NK-92 treated with Interleukin-12 subunit alpha and Interleukin-12 subunit beta, amount 100 ng/mL, for 24 hours (cell line): ENCODE results near the gene KRT80.

Source experiments
- DNase-seq: peaks from one replicate; lab custom pipeline; 2025; lab: John Stamatoyannopoulos, UW

The KRT80 gene

GRCh38 chr12:52198454-52199215, 6.8 kb upstream of the KRT80 start:
- DNase-seq = no peak

DNA sequence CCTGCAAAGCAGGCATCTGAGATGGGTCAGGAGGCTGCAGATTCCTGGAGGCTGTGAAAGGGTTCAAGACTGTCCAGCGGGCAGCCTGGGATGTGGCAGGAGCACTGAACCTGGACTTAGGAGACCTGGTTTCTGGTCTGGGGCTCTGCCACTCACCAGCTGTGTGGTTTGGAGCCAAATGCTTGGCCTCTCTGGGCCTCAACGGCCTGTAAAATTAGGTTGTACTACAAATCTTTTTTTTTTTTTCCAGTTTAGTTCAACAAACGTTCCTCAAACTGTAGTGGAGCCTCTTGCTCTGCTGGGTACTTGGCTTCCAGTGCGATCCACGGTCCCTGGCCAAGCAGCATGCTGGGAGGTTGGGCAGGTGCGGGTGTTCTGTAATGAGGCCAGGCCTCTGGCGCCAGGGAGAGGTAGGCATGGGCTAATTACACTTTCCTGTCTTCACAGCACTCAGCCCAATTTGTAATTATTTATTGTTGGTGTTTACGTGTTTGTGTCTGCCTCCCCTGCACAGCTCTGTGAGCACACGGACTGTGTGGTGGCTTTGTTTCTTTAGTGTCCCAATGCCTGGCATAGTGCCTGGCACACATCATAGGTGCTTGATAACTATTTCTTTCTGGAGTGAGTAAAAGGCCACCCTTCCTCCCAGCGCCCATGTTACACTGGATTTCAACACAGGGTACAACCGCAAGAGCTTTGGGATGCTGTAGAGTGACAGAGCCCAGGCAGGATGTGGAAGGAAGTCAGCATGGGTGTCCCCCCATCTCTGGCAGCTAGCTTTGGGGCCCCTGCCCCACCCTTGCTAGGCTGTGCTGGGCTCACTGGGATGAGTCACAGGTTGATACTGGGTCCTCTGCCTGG, 5.8 kb upstream of the KRT80 start:
- DNase-seq = no peak

GRCh38 chr12:52195065-52195730, 3.4 kb upstream of the KRT80 start:
- no peak for DNase-seq

GRCh38 chr12:52193991-52194390, 2.2 kb upstream of the KRT80 start:
- no peak for DNase-seq

DNA sequence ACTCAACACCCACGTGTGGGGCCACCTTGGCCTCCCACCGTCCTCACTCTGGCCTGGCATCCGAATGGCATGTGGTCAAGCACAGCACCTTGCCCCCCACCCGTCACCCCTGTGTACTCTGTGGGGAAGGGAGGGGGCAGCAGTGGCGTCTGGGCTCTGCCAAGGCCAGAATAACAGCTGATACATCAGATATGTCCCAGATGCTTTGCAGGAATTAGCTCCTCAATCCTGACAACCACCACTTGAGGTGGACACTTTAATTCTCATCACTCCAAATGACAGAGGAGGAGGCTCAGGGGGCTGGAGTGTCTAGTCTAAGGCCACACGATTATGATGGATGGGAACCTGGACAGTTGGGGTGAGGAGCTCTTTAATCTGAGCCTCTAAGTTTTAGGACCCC, 1.7 kb upstream of the KRT80 start:
- no peak for DNase-seq

DNA sequence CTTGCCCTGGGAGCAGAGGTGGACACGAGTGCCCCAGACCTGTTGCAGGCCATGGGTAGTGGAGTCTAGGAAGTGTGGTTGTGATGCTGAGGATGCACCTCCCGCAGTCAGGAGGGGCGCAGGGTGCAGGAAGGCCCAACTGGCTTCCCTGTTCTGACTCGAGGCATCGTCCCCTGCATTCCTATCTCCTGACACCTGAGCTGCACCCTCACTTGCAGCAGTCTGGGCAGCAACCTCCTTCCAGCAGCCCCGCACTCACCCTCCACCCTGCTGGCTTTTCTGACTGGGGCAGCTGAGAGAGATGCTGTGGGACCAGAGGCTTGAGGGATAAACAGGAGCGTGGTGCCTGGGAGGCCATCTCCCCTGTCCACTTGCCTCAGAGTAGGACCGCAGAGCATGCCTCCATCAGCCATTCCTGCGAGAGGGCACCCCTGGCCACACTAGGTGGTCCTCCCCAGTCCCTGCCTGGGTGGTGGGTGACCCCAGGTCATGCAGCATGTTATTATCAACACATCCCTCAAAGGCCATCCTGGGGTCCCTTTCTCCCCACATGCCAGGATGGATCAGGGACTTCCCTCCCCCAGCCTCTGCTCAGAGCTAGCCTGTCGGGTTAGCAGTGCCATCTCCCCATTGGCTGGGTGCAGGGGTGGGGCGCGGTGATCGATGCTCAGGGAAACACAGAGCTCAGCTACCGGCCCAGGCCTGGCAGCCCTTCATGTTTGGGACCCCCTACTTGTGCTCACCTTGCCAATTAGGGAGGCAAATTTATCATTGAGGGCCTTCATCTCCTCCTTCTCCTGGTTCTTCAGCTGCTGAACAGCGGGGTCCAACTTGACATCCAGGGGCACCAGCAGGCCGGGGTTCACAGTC, 719 bp downstream of the KRT80 start:
- DNase-seq = no peak

DNA sequence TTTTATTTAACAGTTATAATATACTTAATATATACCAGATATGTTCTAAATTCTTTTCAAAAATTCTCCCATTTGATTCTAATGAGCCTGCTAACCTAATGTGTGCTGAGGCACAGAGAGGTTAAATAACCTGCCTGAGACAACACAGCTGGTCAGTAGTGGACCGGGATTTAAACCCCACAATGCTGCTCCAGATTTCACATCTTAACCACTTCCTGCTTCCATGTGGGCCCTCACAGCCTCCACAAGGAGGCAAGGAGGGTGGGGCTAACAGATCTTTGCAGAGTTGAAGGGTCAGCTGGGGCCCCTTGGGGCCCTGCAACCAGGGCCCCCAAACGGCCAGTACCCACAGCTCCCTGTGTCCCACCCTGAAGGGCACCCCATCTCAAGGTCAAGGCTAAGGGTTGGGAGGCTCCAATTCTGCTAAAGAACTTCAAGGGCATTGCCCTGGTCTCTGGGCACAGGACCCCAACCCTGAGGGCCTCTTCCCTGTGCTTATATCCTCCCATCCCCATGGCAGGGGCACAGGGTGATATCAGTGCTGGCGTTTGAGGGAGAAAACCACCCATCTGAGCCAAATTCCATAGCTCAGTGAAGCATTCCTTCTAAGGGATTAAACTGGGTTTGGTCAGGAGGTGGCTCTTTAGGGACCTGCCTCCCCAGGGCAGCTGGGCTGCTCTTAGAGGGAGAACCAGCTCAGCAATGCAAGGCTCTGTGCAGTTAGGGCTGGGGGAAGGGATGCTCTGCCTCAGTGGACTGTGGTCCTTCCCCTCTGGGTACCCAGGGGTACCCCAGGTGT, 2.2 kb downstream of the KRT80 start:
- DNase-seq = no peak

DNA sequence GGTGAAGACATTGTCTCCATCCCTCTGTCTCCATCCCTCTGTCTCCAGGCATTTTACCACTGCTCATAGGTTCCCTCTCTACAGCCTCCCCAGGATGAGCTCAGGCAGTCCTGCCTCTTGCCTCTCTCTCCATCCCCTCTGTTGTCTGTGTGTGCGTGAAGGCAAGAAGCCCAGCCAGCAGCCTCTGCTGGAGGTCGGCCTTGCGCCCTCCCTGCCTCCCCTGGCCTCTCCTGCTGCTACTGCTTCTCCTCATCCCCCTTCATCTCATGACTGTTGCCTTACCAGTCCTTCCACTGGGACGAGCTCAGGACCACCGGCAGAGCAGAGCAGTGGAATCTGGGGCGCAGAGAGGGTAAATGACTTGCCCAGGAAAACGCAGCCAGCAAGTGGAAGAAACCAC, 3.2 kb downstream of the KRT80 start:
- DNase-seq = no peak

DNA sequence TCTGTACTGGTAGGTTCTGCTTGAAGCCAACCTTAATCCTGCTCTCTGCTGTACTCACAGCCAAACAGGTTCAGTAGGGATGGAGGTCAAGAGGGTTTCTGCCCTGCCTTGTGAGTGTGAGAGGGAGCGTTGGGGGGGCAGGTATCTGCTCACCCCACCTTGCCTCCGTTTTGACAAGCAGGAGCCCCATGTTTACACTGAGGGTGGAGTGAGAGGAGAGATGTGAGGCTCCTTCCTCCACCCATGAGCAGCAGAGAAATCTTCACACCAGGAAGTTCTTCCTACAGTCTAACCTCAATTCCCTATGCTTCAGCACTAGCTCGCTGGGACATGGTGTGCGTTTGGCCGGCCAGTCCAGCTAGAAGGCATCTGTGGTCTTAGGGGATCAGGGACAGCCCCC, 4.2 kb downstream of the KRT80 start:
- DNase-seq = no peak

DNA sequence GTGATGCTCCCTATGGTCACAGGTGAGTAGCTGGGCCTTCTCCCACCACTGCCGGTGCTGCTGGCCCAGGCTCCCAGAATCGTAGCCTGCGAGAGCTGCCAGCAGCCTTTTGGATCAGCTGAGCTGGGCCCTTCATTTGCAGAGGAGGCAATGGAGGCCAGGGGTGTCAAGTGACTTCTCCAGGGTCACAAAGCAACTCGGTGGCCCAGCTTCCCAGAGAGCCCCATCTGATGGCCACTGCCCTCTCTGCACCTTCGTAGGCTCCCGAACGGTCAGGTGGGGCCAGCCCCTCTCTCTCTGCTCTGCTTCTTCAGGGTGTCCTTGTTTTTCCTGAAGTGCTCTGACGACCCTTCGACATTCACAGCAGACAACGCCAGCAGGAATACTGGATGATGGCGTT, 4.6 kb downstream of the KRT80 start:
- DNase-seq = no peak

- DNase-seq = no peak
Observed at GRCh38 chr12:52186118-52186840, 5.5 kb downstream of the KRT80 start.

GRCh38 chr12:52185400-52185967, 6.3 kb downstream of the KRT80 start:
- DNase-seq = no peak

DNA sequence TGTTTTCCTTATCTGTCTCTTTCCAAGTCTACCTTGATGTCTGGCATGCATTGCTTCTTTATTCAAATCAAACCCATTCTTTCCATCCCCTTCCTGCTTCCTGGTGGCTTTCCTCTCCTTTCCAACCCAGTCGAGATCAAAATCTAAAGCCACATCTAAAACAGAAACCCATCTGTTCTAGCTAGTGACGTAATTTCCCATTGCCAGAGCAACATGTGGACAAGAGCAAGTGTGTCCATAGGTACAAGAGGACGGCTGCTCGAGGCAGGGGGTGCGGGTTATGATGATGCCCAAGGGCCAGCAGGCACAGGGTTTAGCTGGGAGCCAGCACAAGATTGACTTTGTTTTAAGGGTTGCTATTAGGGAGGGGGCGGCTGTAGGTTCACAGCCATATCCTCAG, 7.0 kb downstream of the KRT80 start:
- DNase-seq = no peak

GRCh38 chr12:52183971-52184370, 7.8 kb downstream of the KRT80 start:
- DNase-seq = no peak

- DNase-seq = no peak
Observed at GRCh38 chr12:52183544-52183910, 8.3 kb downstream of the KRT80 start.

DNA sequence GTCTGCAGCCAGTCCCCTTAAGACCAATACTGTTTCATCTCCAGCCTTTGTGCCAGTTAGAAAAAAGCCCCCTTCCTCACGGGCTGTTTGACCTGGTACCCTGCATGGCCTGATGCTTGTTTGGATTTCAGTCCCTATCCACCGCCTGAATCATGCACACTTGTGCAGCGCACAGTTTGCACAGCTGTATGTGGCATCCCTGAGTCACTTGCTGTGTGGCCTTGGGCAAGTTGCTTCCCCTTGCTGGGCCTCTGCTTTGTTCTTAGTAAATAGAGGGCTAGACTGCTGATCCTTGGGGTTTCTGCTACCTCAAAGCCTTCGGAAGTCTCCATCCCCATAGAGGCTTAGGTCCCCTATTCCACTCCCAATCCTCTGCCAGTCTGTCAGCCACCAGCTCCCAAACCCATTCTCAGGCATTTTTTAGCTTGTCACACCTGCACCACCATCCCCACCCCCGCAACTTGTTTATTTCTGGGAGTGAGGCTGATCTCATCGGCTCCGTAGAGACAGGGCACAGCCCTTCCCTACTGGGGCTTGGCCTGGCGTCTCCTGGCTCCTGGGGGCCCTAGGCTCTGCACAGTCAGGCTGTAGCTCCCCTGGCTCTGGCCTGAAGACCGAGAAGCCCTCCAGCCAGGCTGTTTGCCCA, 8.8 kb downstream of the KRT80 start:
- DNase-seq = no peak

- DNase-seq = no peak
Observed at GRCh38 chr12:52182384-52182783, 9.4 kb downstream of the KRT80 start.

GRCh38 chr12:52181746-52182145, 10.1 kb downstream of the KRT80 start:
- DNase-seq = no peak

GRCh38 chr12:52180971-52181628, 10.7 kb downstream of the KRT80 start:
- DNase-seq = no peak
